ENCODE measurements around the gene SLC26A11. TPM values are rescaled to one million over a fixed set of nuclear protein-coding genes. Genes with fewer than 3 reads are reported as not detected.
"Not testable (repeated sequence)": the region's sequence is repeated elsewhere in the genome, so short reads cannot be mapped to it uniquely, and the experiment has no call there.

The SLC26A11 gene
- total and polyA plus RNA-seq, 2 donors (not counting 1 experiment from before 2014, with no cell fraction given), result 10.1 to 31.4 TPM

GRCh38 chr17:80274871-80275449, 54.7 kb downstream of the SLC26A11 start:
- TF ChIP-seq EZH2 (IDR thresholded peaks at IDR 0.05; ENCODE audit: borderline replicate concordance, insufficient read depth, low read depth, low read length, poor library complexity, severe bottlenecking) (no peak), CTCF (IDR thresholded peaks at IDR 0.05) (no peak)
- Mint-ChIP-seq H3K4me3 (no peak overlapping the region), H3K27ac (no peak overlapping the region), H3K4me1 (peaks cover 16% of the 10 kb centered on the region), H3K27me3 (no peaks in the 10 kb centered on the region), H3K9me3 (ENCODE audit: insufficient read depth) (no peaks in the 10 kb centered on the region)
- Histone ChIP-seq H4K20me1 (ENCODE audit: control insufficient read depth, insufficient read depth, low read length, poor library complexity, severe bottlenecking) (peaks cover 87% of the 10 kb centered on the region), H3K27me3 (replicated peaks in 1 of 4; ENCODE audit: control extremely low read depth in 1 of 4, control insufficient read depth in 3 of 4, insufficient read depth in 4 of 4, low read length in 3 of 4) (no peaks in the 10 kb centered on the region), H3K4me1 (ENCODE audit: control insufficient read depth in 2 of 2, insufficient read depth in 2 of 2, low read length in 2 of 2) (peaks cover 0 to 5% of the 10 kb centered on the region in 2 donors), H3K79me2 (ENCODE audit: control insufficient read depth, insufficient read depth, low read length) (peaks cover 83% of the 10 kb centered on the region), H3K9me3 (ENCODE audit: control extremely low read depth in 1 of 3, control insufficient read depth in 2 of 3, insufficient read depth in 1 of 3, low read length in 2 of 3) (no peaks in the 10 kb centered on the region), H3K9ac (ENCODE audit: low read length) (no peak overlapping the region), H3K4me2 (replicated peaks; ENCODE audit: low read depth, low read length, poor library complexity, severe bottlenecking) (no peak overlapping the region), H3K27ac (ENCODE audit: low read length in 2 of 2) (peak overlapping the region in 1 of 2 donors; percentile 15), H3K4me3 (ENCODE audit: control extremely low read depth in 1 of 5, extremely low read depth in 1 of 5, insufficient read depth in 1 of 5, low read depth in 2 of 5, low read length in 4 of 5) (no peak overlapping the region), H2AFZ (ENCODE audit: insufficient read depth, low read depth, low read length, poor library complexity, severe bottlenecking) (no peak overlapping the region), H3K36me3 (replicated peaks in 1 of 2; ENCODE audit: control extremely low read depth in 1 of 2, control insufficient read depth in 1 of 2, extremely low read depth in 1 of 2, insufficient read depth in 2 of 2, low read length in 1 of 2) (peaks cover 0 to 56% of the 10 kb centered on the region in 2 experiments)
- 100% methylated on average over 3 of the region's 4 CpGs for WGBS (ENCODE audit: insufficient coverage)
- ChIA-PET POLR2A (no interaction called here), CTCF (no interaction called here)
- ATAC-seq (ENCODE audit: low read depth), result no peak
- no peak for DNase-seq
- intact Hi-C loops (cut with micrococcal nuclease), result no loop called here

GRCh38 chr17:80275857-80276256, 55.6 kb downstream of the SLC26A11 start:
- Histone ChIP-seq H3K36me3 (replicated peaks in 1 of 2; ENCODE audit: control extremely low read depth in 1 of 2, control insufficient read depth in 1 of 2, extremely low read depth in 1 of 2, insufficient read depth in 2 of 2, low read length in 1 of 2) (peaks cover 0 to 50% of the 10 kb centered on the region in 2 experiments), H4K20me1 (ENCODE audit: control insufficient read depth, insufficient read depth, low read length, poor library complexity, severe bottlenecking) (peaks cover 87% of the 10 kb centered on the region), H3K79me2 (ENCODE audit: control insufficient read depth, insufficient read depth, low read length) (peaks cover 79% of the 10 kb centered on the region)
- DNase-seq; H3K4me3 ChIP-seq (ENCODE audit: control extremely low read depth in 1 of 5, extremely low read depth in 1 of 5, insufficient read depth in 1 of 5, low read depth in 2 of 5, low read length in 4 of 5); ATAC-seq (ENCODE audit: low read depth); POLR2A ChIA-PET; H3K9ac ChIP-seq (ENCODE audit: low read length); H3K27me3 ChIP-seq (replicated peaks in 1 of 4; ENCODE audit: control extremely low read depth in 1 of 4, control insufficient read depth in 3 of 4, insufficient read depth in 4 of 4, low read length in 3 of 4); H3K27ac Mint-ChIP-seq; intact Hi-C loops (cut with micrococcal nuclease); H3K27me3 Mint-ChIP-seq; H3K9me3 Mint-ChIP-seq (ENCODE audit: insufficient read depth); H3K27ac ChIP-seq (ENCODE audit: low read length in 2 of 2); H2AFZ ChIP-seq (ENCODE audit: insufficient read depth, low read depth, low read length, poor library complexity, severe bottlenecking); H3K4me3 Mint-ChIP-seq; H3K4me1 ChIP-seq (ENCODE audit: control insufficient read depth in 2 of 2, insufficient read depth in 2 of 2, low read length in 2 of 2); CTCF ChIA-PET; H3K4me2 ChIP-seq (replicated peaks; ENCODE audit: low read depth, low read length, poor library complexity, severe bottlenecking); H3K9me3 ChIP-seq (ENCODE audit: control extremely low read depth in 1 of 3, control insufficient read depth in 2 of 3, insufficient read depth in 1 of 3, low read length in 2 of 3): not testable (repeated sequence)
- 100% methylated on average over 3 of the region's 8 CpGs for WGBS (ENCODE audit: insufficient coverage)
- peaks cover 16% of the 10 kb centered on the region for H3K4me1 Mint-ChIP-seq
